H9 (cell line): ENCODE results near the gene CADPS2. TPM values are rescaled to one million over a fixed set of nuclear protein-coding genes. Genes with fewer than 3 reads are reported as not detected.
A peak's percentile ranks its signal among the peaks of the same experiment; 100 is the strongest.

Experiments used
- DNase-seq: peaks from one replicate; pipeline ENCODE4 v3.0.0-alpha.2; 2017
- H2AFZ ChIP-seq: one replicate; pipeline ENCODE4 v1.6.1; 2013; ENCODE audit warnings: mild to moderate bottlenecking, low read length, control low read depth, moderate library complexity
- H2AK5ac ChIP-seq: 2 replicates; pipeline ENCODE4 v1.6.1; 2013; ENCODE audit warnings: low read length, control low read depth, mixed read lengths; ENCODE audit not compliant: insufficient read length
- H2BK120ac ChIP-seq: one replicate; pipeline ENCODE4 v1.6.1; 2013; ENCODE audit warnings: low read depth, mild to moderate bottlenecking, low read length, control low read depth, inconsistent platforms; ENCODE audit not compliant: poor library complexity, severe bottlenecking
- H2BK12ac ChIP-seq: 2 replicates; pipeline ENCODE4 v1.6.1; 2013; ENCODE audit warnings: low read length, control low read depth, mixed read lengths, low read depth; ENCODE audit not compliant: insufficient read length
- H2BK15ac ChIP-seq: 2 replicates; pipeline ENCODE4 v1.6.1; 2013; ENCODE audit warnings: low read depth, low read length, control low read depth
- H2BK20ac ChIP-seq: one replicate; pipeline ENCODE4 v1.6.1; 2013; ENCODE audit warnings: low read depth, mild to moderate bottlenecking, low read length, control low read depth, inconsistent platforms; ENCODE audit not compliant: poor library complexity, severe bottlenecking
- H2BK5ac ChIP-seq: 2 replicates; pipeline ENCODE4 v1.6.1; 2013; ENCODE audit warnings: low read length, control low read depth, mixed read lengths; ENCODE audit not compliant: insufficient read length
- H3K14ac ChIP-seq: 2 replicates; pipeline ENCODE4 v1.6.1; 2013; ENCODE audit warnings: low read length, control low read depth; ENCODE audit not compliant: insufficient read depth
- H3K18ac ChIP-seq: 2 replicates; pipeline ENCODE4 v1.6.1; 2013; ENCODE audit warnings: low read depth, mild to moderate bottlenecking, mixed read lengths, low read length, control low read depth; ENCODE audit not compliant: insufficient read length
- H3K23ac ChIP-seq: 2 replicates; pipeline ENCODE4 v1.6.1; 2013; ENCODE audit warnings: low read length, control low read depth, mixed read lengths, low read depth; ENCODE audit not compliant: insufficient read length
- H3K23me2 ChIP-seq: 2 replicates; pipeline ENCODE4 v1.6.1; 2013; ENCODE audit warnings: low read depth, mild to moderate bottlenecking, mixed read lengths, low read length, control low read depth; ENCODE audit not compliant: insufficient read length, poor library complexity, severe bottlenecking
- H3K27ac ChIP-seq: 2 replicates; pipeline ENCODE4 v1.5.1; 2013; ENCODE audit warnings: low read length, control low read depth, mixed read lengths, low read depth; ENCODE audit not compliant: insufficient read length
- H3K27me3 ChIP-seq: 2 replicates; pipeline ENCODE4 v1.6.1; 2013; ENCODE audit warnings: low read length, control low read depth, inconsistent platforms; ENCODE audit not compliant: insufficient read depth
- H3K4ac ChIP-seq: 2 replicates; pipeline ENCODE4 v1.6.1; 2013; ENCODE audit warnings: low read depth, mild to moderate bottlenecking, control low read depth, inconsistent platforms, low read length, moderate library complexity
- H3K4me1 ChIP-seq: 2 replicates; pipeline ENCODE4 v1.6.1; 2013; ENCODE audit warnings: low read length, control low read depth, inconsistent platforms; ENCODE audit not compliant: insufficient read depth
- H3K4me2 ChIP-seq: 2 replicates; pipeline ENCODE4 v1.6.1; 2013; ENCODE audit warnings: low read length, control low read depth, mixed read lengths; ENCODE audit not compliant: insufficient read length, insufficient read depth
- H3K56ac ChIP-seq: 2 replicates; pipeline ENCODE4 v1.6.1; 2013; ENCODE audit warnings: low read depth, mild to moderate bottlenecking, mixed read lengths, low read length, control low read depth; ENCODE audit not compliant: insufficient read length
- H3K79me1 ChIP-seq: 2 replicates; pipeline ENCODE4 v1.6.1; 2013; ENCODE audit warnings: low read depth, mild to moderate bottlenecking, moderate library complexity, low read length, control low read depth, inconsistent platforms; ENCODE audit not compliant: insufficient read depth, poor library complexity, severe bottlenecking
- H3K79me2 ChIP-seq: 2 replicates; pipeline ENCODE4 v1.6.1; 2013; ENCODE audit warnings: low read length, control low read depth, inconsistent platforms; ENCODE audit not compliant: insufficient read depth
- H3K9ac ChIP-seq: 2 replicates; pipeline ENCODE4 v1.6.1; 2013; ENCODE audit warnings: low read length, control low read depth, mixed read lengths; ENCODE audit not compliant: insufficient read length; ENCODE audit errors: extremely low read depth
- H3K9me3 ChIP-seq: one replicate; pipeline ENCODE4 v1.6.1; 2013; ENCODE audit warnings: low read depth, low read length, inconsistent platforms; ENCODE audit not compliant: control insufficient read depth
- H3T11ph ChIP-seq: one replicate; pipeline ENCODE4 v1.6.1; 2013; ENCODE audit warnings: mild to moderate bottlenecking, low read length, control low read depth, inconsistent platforms
- H4K20me1 ChIP-seq: one replicate; pipeline ENCODE4 v1.6.1; 2013; ENCODE audit not compliant: control insufficient read depth, insufficient read length, insufficient read depth
- H4K5ac ChIP-seq: 2 replicates; pipeline ENCODE4 v1.6.1; 2013; ENCODE audit warnings: low read depth, mild to moderate bottlenecking, mixed read lengths, low read length, control low read depth; ENCODE audit not compliant: insufficient read length
- H4K8ac ChIP-seq: replicated peaks from 2 replicates; pipeline ENCODE4 v1.6.1; 2013; ENCODE audit warnings: low read length, control low read depth, mixed read lengths, low read depth; ENCODE audit not compliant: insufficient read length
- H4K91ac ChIP-seq: 2 replicates; pipeline ENCODE4 v1.6.1; 2013; ENCODE audit warnings: low read depth, mild to moderate bottlenecking, moderate library complexity, mixed read lengths, low read length, control low read depth; ENCODE audit not compliant: insufficient read length
- H3K27ac Mint-ChIP-seq, 3 experiments: 2 replicates in 2 of 3; 3 replicates in 1 of 3; pipeline ENCODE4 v1.8.0; 2020 to 2021; ENCODE audit warnings: mixed read lengths in 3 of 3, mild to moderate bottlenecking in 1 of 3, moderate library complexity in 1 of 3
- H3K27me3 Mint-ChIP-seq: 2 replicates; pipeline ENCODE4 v1.8.0; 2021; ENCODE audit warnings: low read depth, mild to moderate bottlenecking, moderate library complexity, mixed read lengths
- H3K36me3 Mint-ChIP-seq, 3 experiments: 2 replicates in 2 of 3; 3 replicates in 1 of 3; pipeline ENCODE4 v1.8.0; 2020 to 2021; ENCODE audit warnings: low read depth in 3 of 3, mixed read lengths in 3 of 3; ENCODE audit not compliant: insufficient read depth in 1 of 3
- H3K4me1 Mint-ChIP-seq, 2 experiments: 2 replicates each; pipeline ENCODE4 v1.8.0; 2020; ENCODE audit warnings: mixed read lengths in 2 of 2
- H3K4me3 Mint-ChIP-seq, 2 experiments: 2 replicates in 1 of 2; 3 replicates in 1 of 2; pipeline ENCODE4 v1.8.0; 2020 to 2021; ENCODE audit warnings: mild to moderate bottlenecking in 2 of 2, mixed read lengths in 2 of 2, moderate library complexity in 1 of 2
- H3K9me3 Mint-ChIP-seq, 2 experiments: 2 replicates in 1 of 2; 3 replicates in 1 of 2; pipeline ENCODE4 v1.8.0; 2020; ENCODE audit warnings: mild to moderate bottlenecking in 2 of 2, mixed read lengths in 2 of 2, moderate library complexity in 1 of 2
- WGBS: extraction: QIAGEN DNeasy Blood & Tissue Kit; methylation state at CpG from one replicate; pipeline ENCODE4 v1.1.7; 2013; ENCODE audit warnings: missing lambda C conversion rate, low lambda C conversion rate, mixed read lengths; ENCODE audit not compliant: insufficient read length; ENCODE audit errors: extremely low coverage; 5-methylcytosine and 5-hydroxymethylcytosine counted together
- total RNA-seq: library from RNA; stranded (reverse); gene quantifications from 2 replicates; pipeline ENCODE4 v1.2.1, GENCODE V29; 2021
- TF ChIP-seq, protein P1 (sequence below): fragments of 200-600 bp; sonication (generic); conservative IDR thresholded peaks from 3 replicates; pipeline ENCODE4 v1.8.0; 2021; ENCODE audit warnings: antibody characterized with exemption, mild to moderate bottlenecking

CADPS2 gene
- total RNA-seq, 1 experiment from 2014 or later, result 7.1 TPM

DNA sequence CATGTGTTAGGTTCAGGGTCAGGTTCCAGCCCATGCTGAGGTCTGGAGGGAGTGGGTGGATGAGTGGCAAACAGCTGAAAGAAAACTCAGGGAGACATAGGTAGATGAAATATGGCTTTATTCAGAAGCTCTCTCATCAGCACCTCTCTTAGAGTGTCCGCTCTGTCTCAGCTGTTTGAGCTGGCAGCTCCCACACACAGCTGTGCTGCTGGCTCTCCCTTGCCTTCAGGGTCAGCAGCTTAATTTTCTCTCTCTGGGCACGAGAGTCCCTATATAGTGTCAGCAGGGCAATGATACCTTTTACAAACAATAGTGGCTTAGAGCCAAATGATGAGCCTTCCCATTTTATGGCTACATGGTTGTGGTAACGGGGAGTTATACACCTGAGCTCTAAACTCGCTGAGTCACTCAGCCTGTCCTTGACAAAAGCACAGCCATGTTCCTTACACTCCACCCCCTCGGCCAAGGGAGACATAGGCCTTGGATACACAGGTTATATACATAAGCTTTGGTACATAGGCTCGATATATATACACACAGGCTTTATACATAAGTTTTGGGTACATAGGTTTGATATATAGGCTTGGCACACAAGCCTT lies 197.8 kb downstream of the CADPS2 start:
- DNase-seq, result no peak
- peaks cover 10 to 13% of the 10 kb centered on the region in 2 experiments for H3K9me3 Mint-ChIP-seq
- no CpG with 5 or more reads among the region's 6 CpGs for WGBS

More for the DNA sequence above, 197.8 kb downstream of the CADPS2 start:
- Histone ChIP-seq H3T11ph (no peak overlapping the region), H3K79me1 (no peaks in the 10 kb centered on the region), H3K9ac (no peak overlapping the region), H2BK20ac (no peak overlapping the region), H3K79me2 (no peaks in the 10 kb centered on the region), H4K8ac (no peak overlapping the region), H4K5ac (no peak overlapping the region), H2BK12ac (no peak overlapping the region), H4K91ac (peak overlapping the region; percentile 1), H3K4me2 (no peak overlapping the region), H3K14ac (no peak overlapping the region), H2BK5ac (no peak overlapping the region), H4K20me1 (no peaks in the 10 kb centered on the region), H3K4ac (no peak overlapping the region), H2AFZ (no peak overlapping the region), H3K23me2 (no peaks in the 10 kb centered on the region), H2BK120ac (no peak overlapping the region), H3K23ac (no peak overlapping the region), H3K4me1 (peaks cover 7% of the 10 kb centered on the region; the same call in 1 of the 2 replicates), H3K27ac (no peak overlapping the region), H2AK5ac (no peak overlapping the region), H3K18ac (no peak overlapping the region), H3K56ac (no peak overlapping the region), H2BK15ac (no peak overlapping the region), H3K9me3 (peaks cover 5% of the 10 kb centered on the region), H3K27me3 (no peaks in the 10 kb centered on the region)
- Mint-ChIP-seq H3K4me1 (peaks cover 23 to 34% of the 10 kb centered on the region in 2 experiments), H3K27ac (peak overlapping the region in 2 of 3 experiments; percentile 37 to 54; a peak in 3 of 7 replicates), H3K27me3 (no peaks in the 10 kb centered on the region), H3K36me3 (peaks cover 9 to 12% (median 9%) of the 10 kb centered on the region in 3 experiments), H3K4me3 (no peak overlapping the region)
- TF ChIP-seq, protein P1, sequence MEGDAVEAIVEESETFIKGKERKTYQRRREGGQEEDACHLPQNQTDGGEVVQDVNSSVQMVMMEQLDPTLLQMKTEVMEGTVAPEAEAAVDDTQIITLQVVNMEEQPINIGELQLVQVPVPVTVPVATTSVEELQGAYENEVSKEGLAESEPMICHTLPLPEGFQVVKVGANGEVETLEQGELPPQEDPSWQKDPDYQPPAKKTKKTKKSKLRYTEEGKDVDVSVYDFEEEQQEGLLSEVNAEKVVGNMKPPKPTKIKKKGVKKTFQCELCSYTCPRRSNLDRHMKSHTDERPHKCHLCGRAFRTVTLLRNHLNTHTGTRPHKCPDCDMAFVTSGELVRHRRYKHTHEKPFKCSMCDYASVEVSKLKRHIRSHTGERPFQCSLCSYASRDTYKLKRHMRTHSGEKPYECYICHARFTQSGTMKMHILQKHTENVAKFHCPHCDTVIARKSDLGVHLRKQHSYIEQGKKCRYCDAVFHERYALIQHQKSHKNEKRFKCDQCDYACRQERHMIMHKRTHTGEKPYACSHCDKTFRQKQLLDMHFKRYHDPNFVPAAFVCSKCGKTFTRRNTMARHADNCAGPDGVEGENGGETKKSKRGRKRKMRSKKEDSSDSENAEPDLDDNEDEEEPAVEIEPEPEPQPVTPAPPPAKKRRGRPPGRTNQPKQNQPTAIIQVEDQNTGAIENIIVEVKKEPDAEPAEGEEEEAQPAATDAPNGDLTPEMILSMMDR, result no peak
